Measurements from ENCODE around the gene FERMT1.
"Not testable (repeated sequence)": the region's sequence is repeated elsewhere in the genome, so short reads cannot be mapped to it uniquely, and the experiment has no call there.

Gene FERMT1

DNA sequence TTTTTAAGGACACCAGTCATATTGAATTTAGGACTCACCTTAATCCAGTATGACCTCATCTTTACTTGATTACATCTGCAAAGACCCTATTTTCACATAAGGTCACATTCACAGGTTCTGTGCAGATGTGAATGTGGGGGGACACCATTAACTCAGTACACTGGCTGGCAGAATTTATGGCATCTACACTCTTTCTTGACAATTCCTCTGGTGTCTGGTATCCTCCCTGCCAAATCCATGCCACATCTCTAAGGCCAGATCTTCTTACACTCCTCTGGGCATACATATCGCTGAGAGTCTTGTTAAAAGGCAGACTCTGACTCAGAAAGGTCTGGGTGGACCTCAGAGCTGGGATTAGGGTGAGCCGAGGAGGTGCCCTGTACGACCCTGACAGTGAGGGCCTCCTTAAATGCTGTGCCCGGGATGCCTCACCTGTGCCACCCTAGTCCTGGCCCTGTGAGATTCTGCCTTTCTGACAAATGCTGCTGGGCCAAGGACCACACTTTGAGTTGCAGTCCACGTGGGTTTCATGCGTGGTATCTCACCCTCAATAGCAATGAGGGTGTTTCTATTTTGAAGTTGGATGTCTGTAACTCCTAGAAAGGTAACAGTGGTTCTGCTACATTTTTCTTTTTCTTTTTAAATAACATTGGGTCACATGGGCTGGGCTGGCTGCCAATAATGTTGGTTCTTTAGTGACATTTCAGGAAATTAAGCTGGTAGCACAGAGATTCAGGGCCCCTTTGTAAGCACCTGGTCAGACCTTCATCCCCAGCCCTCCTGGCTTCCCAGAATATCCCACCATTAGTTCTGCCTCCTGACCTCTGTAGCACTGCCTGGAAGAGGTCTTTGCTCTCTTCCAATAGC, 51.8 kb downstream of the FERMT1 start:
- DNase-seq (ENCODE audit: low read depth, low spot score): peak; percentile 12

DNA sequence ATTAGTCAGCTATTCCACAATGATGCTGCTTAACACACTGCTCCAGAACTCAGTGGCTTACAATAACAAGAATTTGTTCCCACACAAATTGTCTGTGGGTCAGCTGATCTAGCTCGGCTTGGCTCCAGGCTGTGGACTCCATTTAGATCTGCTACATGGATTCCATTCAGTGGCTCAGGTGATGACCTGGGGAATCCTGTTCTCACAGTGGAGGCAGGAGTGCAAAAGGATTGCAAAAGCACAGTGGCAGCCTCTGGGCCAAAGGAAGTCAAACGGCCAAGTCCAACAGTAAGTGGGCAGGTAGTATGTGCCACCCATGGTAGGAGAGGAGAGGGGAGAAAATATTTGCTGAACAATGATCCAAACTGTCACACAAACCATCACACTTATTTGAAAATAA, 53.2 kb downstream of the FERMT1 start:
- no peak for DNase-seq (ENCODE audit: low read depth, low spot score)

DNA sequence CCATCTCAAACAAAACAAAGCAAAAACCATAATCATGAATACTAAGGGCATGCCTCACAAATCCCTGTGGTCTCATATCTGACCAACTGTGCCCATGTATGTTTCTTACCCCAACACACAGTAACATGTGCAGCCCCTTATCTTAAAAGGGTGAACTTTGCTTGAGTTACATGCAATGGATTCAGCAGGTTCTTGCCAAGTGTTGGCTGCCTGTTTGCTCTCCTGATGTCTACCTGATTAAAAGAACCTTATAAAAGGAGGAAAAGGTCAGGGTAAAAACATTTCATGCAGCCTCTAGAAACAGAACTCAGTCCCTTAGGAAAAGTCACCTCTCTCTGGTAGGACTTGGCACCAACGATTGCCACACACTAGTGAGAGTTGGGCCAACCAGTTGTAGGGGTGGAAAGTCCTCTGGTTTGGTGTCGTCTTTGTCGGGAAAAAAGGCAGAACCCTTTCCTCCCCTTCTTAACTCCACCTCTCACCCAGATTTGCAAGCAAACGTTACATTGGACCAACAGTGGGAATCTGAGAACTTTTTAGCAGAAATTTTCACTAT, 55.0 kb downstream of the FERMT1 start:
- DNase-seq (ENCODE audit: low read depth, low spot score): no peak

DNA sequence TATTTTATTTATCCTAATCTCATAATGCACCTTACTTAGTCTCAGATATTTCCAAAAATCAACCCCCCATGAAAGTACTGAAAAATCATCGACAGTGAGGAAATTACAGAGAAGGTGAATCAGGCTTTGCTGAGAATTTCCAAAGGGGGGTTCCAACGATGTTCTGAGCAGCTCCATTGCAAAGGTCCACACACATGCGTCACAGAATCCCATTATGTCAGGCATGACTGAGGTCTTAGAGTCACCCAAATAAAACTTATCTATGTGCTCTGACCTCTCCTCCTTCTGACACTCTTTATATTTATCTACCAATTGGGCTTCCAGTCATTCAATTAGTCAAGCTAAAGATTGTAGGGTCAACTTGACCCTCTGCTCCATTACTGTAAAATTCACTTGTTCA, 56.2 kb downstream of the FERMT1 start:
- DNase-seq (ENCODE audit: low read depth, low spot score): no peak

DNA sequence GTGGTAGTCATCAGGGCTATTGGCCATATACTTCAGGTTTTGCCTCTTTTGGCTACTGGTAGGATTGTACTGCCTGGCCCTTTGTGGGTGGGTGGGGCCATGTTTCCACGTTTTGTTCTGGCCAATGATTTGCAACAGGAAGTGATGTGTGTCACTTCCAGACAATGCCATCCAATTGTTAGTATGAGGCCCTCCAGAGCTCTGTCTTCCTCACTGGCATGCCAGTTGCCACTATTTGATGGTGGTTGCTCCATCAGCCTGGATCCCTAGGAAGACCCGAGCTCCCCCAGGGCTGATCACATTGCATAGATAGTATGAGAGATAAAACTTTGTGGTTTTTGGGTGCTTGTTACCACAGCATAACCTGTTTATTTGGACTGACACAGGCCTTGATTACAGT, 61.3 kb downstream of the FERMT1 start:
- DNase-seq (ENCODE audit: low read depth, low spot score): no peak

DNA sequence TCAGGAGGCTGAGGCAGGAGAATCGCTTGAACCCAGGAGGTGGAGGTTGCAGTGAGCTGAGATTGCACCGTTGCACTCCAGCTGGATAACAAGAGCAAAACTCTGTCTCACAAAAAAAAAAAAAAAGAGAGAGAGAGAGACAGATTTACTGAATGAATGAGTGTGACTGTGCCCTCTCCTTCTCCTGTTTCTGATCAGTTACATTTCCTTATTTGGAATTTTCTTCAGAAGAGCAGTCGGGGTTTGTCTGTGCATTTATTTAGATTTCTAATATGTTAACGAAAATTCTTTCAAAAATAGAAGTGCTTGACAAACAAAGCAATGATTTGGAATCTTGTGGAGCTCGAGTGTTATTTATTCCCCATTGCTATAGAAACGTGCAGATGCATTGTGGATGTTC, 62.6 kb downstream of the FERMT1 start:
- no peak for DNase-seq (ENCODE audit: low read depth, low spot score)

DNA sequence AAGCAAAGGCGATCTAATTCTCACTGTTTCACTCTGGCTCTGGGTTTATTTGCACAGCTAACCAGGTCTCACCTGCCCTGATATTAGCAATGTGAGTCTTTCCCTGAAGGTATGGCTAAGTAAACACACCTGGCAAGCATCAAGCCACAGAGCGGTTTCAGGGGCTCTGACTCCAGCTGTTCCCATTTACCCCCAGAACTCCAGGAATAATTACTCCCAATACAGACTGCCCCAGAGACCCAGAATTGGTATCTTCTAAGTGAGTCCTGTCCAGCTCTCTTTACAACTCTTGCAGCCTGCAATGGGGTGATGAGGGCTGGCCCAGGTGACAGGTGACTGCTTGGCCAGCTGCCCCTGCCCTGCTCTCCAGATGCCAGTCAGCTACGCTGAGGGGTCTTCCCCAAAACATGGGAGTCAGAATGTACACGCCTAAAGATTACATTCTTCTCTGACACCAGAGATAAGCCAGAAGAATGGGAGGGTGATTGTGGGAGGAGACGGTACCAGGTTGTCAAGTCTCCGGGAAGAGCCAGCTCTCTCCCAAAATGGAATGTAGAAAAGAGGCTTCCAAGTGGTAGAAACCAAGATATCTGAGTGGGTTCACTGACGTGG, 64.0 kb downstream of the FERMT1 start:
- no peak for DNase-seq (ENCODE audit: low read depth, low spot score)

DNA sequence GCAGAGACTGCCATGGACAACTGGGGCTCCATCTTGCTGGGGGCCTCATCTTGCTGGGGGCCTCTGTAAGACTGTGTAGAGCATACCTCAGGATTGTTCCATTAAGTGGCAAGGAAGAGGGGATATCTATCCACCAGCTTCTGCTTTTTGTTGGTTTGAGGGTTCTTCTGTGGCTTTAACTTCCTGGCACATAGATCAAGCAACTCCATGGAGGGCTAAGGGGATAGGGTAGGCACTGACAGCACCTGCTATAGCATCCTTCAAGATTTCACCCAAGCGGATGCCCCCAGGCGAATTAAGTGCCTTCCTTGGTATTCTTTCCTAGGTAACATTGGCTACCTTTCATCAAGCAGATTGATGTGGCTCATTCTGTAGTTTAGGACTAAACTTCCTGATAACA, 65.1 kb downstream of the FERMT1 start:
- DNase-seq (ENCODE audit: low read depth, low spot score): no peak

DNA sequence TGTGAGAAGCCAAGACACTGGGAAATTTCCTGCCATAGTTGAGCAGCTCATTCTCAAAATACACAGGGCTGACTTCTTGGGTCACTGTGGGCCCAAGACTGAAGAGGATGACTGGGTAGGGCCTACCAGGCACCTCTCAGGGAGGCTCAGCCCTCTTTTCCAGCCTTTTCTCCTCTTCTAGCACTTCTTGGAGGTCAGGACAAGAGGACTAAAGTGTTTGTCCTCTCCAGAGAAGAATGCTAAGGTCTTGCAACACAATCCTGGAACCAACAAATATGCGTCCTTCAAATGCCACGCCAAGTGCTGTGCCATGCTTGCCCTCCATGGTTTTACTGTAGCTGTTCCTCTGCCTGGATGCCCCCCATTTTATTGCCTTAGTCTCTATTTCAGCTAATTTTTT, 65.7 kb downstream of the FERMT1 start:
- DNase-seq (ENCODE audit: low read depth, low spot score): no peak

DNA sequence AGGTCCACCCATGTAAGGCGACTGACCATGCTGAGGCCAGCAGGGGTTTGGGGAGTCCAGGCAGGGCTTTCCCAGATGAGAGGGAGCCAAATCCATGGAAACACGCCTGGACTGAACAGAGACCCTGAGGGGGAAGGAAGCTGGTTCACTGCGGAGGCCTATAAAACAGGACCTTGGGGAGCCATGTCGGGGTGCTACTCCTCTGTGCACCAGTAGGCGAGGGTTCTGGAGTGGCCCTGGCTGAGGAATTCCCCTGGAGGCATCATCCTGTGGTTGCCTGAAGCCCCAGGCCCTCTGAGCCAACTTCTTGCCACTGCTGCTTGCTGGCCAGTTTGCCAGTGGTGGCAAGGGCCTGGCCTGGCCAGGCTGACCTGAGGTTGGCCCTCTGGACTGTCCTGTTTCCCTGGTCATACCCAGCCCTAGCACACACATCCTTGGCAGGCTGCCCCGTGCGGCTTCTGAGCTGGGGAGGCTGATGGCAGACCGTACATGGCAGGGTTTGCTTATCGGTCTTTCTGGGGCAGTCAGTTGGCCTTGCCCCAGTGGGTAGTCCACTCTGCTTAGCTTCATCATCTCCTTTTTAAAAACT, 66.8 kb downstream of the FERMT1 start:
- no peak for DNase-seq (ENCODE audit: low read depth, low spot score)

DNA sequence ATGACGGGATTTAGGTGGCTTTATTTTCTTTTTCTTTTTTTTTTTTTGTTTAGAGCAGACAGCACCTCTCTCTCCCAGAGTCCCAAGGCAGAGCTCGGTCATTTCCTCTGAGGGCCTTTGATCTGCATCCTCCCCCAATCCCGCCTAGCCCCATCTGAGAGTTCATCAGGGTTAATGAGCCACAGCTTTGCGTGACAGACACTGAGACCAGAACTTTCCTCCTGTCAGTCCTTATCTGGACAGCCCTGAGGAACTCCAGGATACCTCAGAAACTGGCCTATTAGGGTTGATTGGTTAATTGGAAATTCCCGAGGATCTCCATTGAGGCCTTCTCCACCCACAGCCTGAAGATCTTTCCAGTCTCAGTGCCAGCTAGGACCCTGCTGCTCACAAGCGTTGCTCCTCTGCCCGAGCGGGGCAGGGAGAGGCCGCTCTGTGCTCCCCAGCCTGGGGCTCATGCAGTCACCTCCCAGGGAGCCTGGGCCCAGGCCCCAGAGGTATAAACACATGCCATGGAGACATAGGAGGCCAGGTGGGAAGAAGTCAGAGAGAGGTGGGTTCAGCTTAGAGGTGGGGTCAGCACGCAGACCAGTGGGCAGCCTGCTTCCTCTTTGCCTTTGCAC, 67.6 kb downstream of the FERMT1 start:
- DNase-seq (ENCODE audit: low read depth, low spot score): no peak

DNA sequence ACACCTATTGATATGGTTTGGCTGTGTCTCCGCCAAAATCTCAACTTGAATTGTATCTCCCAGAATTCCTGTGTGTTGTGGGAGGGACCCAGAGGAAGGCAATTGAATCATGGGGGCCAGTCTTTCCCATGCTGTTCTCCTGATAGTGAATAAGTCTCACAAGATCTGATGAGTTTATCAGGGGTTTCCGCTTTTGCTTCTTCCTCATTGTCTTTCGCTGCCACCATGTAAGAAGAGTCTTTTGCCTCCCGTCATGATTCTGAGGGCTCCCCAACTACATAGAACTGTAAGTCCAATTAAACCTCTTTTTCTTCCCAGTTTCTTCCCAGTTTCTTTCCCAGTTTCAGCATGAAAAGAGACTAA, 68.2 kb downstream of the FERMT1 start:
- not testable (repeated sequence) for DNase-seq (ENCODE audit: low read depth, low spot score)

DNA sequence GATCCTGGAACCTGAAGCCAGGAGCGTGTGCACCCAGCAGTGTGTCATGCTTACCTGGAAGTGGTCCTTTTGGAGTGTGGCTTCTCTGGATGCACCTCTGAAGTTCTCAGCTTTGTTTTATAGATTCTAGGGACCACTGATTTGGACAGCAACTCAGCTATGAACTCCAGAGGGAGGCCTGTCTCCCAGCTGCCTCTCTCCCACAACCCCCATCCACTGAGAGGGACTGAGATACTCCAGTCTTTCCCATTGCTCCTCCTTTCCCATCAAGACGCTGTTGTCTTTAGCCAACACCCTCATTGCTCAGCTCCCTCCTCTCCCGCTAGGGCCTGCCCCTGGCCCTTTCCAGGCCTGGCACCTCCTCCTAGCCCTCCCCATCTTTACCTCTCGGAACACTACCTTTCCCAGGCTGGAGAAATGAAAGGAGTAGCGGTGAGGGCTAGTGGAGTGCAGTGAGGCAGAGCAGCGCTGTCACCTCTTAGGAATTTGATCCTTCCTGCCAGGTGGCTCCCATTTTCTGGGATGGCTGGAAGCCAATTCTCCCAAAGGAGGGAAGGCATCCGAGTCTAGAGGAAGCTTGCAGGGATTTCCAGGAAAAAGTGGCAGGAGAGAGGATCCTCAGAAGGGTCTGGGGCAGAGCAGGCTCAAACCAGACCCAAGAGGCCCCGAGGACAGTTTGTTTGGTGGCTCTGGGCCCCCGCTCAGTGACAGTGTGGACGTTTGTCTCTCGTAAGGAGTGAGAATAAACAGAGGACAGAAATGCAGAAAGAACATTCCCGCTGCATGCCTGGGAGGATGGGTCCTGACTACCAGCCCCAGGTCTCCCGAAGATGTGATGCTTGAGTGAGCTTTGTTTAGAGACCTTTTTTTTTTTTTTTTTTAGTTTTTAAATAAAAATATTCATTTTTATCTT, 68.8 kb downstream of the FERMT1 start, which contains the start of gene LRRN4:
LRRN4 (minus strand) TSS at position 285 of the 913 bp plus-strand sequence. CDS start 1,261 bp downstream, outside the sequence.
- peak; percentile 69 for DNase-seq (ENCODE audit: low read depth, low spot score)

DNA sequence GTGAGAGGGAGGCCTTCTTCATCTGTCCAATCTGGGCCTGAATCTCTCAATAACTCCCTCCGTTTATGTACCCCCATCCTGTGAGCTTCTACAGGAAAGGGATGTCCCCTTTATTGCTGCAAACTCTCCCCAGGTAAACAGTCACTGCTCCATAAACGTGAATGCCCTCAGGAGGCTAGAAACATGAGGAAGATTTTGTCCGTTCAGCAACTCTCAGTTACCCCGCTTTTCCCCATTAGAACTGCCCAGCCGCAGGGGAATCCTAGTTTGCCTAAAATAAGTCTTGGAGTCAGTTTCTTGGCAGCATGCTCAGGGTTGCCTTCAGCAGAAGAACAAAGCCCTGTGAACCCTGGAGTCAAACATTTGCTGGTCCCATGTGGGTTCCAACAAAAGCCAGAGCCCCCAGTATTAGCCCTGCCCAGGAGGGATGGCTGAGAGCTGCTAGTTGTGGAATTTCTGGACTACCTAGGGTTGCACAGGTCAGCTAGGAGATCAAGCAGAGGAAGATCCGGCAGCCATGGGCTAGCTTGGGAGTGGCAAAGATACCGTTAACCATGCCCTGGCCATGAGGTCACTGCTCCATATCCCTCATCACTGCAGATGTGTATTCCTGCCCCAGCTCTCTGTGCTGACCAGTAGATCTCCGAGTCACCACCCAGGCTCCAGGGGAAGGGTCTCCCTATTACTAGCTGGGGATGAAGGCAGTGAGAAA, 69.6 kb downstream of the FERMT1 start:
- DNase-seq (ENCODE audit: low read depth, low spot score): no peak

DNA sequence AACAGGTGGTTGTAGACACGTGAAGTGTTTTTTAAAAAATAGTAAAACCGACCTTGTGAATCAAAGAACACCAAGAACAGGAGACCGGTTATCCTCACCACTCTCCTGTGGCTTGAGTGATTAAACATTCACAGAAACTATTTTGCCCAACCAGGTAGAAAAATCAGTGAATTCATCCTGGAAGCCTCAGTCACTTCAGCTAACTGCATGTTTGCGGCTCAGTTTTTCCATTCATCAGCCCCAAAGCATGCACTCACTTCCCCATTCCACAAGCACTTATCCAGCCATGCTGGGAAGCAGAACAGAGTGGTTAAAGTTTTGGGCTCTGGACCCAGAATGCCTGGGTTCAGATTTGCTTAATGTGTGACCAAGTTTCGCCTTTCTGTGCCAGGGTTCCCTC, 71.3 kb downstream of the FERMT1 start:
- peak; percentile 90 for DNase-seq (ENCODE audit: low read depth, low spot score)

DNA sequence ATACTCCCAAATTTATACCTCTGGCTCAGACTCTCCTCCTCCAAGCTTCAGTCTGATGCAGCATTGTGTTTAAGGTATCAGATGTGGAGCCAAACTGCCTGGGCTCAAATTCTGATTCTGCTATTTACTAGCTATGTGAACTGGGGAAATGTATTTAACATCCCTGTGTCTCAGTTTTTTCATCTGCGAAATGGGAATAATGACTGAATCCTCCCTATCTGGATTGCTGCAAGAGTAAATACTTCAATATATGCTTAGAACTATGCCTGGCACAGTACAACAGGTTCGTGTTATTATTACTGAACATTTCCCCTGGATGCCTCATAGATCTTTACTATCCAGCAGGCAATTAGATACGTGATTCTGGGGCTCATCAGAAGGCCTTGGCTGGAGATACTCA, 74.4 kb downstream of the FERMT1 start:
- no peak for DNase-seq (ENCODE audit: low read depth, low spot score)

DNA sequence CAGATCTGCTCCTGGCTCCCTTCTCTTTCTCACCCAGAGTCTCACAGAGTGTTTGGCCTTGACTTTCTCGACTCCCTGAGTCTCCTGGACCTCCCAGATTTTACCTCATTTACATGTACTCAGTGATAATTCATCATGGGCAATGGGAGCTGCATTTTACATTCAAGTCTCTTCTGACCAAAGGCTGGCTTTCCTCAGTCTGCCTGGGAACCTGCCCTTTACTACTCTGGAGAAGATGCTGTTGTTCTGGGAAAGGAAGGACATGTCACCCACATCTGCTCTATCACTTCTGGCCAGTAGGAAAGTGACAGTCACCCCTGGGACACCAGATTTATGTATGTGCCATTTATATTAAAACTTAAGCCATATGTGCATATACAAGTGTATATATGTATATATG, 76.4 kb downstream of the FERMT1 start:
- no peak for DNase-seq (ENCODE audit: low read depth, low spot score)

DNA sequence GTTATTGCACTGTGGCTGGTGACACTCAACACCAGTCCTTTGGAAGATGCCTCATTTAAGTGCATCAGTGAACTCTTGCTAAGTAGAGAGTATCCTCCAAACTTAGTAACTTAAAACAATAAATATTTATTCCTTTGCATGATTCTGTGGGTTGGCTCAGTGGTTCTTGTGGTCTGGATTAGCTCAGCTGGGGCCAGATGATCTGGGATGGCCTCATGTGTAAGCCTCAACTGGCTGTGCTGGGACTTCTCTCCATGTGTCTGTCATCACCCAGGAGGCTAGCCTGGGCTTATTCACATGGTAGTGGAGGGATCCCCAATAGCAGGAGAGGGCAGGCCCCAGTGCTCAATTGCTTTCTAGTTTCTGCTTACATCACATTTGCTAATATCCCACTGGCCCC, 77.3 kb downstream of the FERMT1 start:
- peak; percentile 26 for DNase-seq (ENCODE audit: low read depth, low spot score)

DNA sequence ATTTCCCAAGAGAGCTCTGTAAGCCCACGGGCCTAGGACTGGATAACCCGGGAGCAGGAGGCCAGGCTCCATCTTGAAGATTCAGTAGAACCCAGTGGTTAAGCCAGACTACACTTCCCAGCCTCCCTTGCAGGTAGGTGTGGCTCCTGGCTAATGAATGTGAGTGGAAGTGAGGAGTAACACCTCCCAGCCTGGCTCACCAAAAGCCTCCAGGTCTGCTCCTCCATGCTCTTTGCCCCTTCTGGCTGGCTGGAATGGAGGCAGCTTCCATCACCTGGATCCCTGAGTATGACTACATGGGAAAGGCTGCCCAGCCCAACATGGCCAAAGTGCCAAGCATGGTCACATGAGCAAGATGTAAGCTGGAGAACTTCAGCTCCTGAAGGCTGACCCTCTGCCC, 78.7 kb downstream of the FERMT1 start:
- no peak for DNase-seq (ENCODE audit: low read depth, low spot score)

DNA sequence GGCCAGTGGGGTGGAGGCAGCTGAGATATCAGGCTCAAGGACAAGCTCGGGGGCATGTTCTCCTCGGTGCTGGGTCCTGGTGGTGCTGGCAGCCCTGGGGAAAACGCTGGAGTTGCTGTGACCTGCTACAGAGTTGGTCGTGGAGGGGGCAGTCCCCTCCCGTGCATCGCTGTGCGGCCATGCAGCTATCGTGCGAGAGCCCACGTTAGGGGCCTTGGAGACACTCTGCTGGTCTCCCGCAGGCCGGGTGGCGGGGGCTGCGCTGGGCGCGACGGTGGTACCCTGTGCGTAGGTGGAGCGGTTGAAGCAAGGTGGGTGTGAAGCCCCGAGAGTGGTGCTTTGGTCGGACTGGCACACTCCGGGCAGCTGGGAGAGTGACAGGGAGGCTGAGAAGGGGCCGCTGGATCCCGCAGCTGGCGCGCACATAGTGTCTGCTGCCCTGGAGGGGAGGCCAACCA, 81.0 kb downstream of the FERMT1 start:
- DNase-seq (ENCODE audit: low read depth, low spot score): no peak

All from astrocyte of the hippocampus (primary cell).